A549 (cell line): ENCODE measurements around the gene UXT.

Source experiments
- BHLHE40 ChIP-seq: IDR thresholded peaks from 2 replicates; pipeline ENCODE4 v1.6.1; 2012; ENCODE audit warnings: low read depth, low read length, inconsistent platforms
- CHD4 ChIP-seq: fragments of 200-600 bp; sonication (generic); IDR thresholded peaks from 2 replicates; pipeline ENCODE4 v1.6.1; 2016; ENCODE audit warnings: antibody characterized with exemption, mild to moderate bottlenecking, borderline replicate concordance
- EP300 ChIP-seq, 2 experiments: fragments of >200 bp; sonication (Bioruptor Twin); formaldehyde crosslinking; IDR thresholded peaks; 2 replicates in 1 of 2; 3 replicates in 1 of 2; pipeline ENCODE4 v1.6.1; 2016 to 2017
- ESRRA ChIP-seq: fragments of 150-350 bp; IDR thresholded peaks from 2 replicates; pipeline ENCODE4 v1.6.1; 2014; ENCODE audit warnings: mild to moderate bottlenecking, low read length, borderline replicate concordance
- GATA3 ChIP-seq: IDR thresholded peaks from 2 replicates; pipeline ENCODE4 v1.6.1; 2012; ENCODE audit warnings: borderline replicate concordance
- HOXB13 ChIP-seq: fragments of 250-450 bp; sonication (Bioruptor Pico); IDR thresholded peaks from 2 replicates; pipeline ENCODE4 v1.5.0; 2020; ENCODE audit warnings: low read depth, mild to moderate bottlenecking, moderate library complexity
- JUN ChIP-seq, 2 experiments: fragments of >200 bp; sonication (Bioruptor Twin); formaldehyde crosslinking; IDR thresholded peaks; 2 replicates in 1 of 2; 3 replicates in 1 of 2; pipeline ENCODE4 v1.6.1; 2016 to 2017
- JUNB ChIP-seq: fragments of >200 bp; sonication (Bioruptor Twin); formaldehyde crosslinking; IDR thresholded peaks from 2 replicates; pipeline ENCODE4 v1.6.1; 2016
- NR3C1 ChIP-seq: fragments of >200 bp; sonication (Bioruptor Twin); formaldehyde crosslinking; IDR thresholded peaks from 3 replicates; pipeline ENCODE4 v1.6.1; 2017
- POLR2A ChIP-seq: IDR thresholded peaks from 2 replicates; pipeline ENCODE4 v1.6.1; 2012; ENCODE audit warnings: mild to moderate bottlenecking, low read length
- RNF2 ChIP-seq: fragments of 200-600 bp; sonication (generic); IDR thresholded peaks from 2 replicates; pipeline ENCODE4 v1.6.1; 2016; ENCODE audit warnings: low read depth, mild to moderate bottlenecking, antibody characterized with exemption, moderate library complexity, borderline replicate concordance
- TF ChIP-seq, protein P1 (sequence below): fragments of >200 bp; sonication (Bioruptor Twin); formaldehyde crosslinking; IDR thresholded peaks from 3 replicates; pipeline ENCODE4 v1.5.1; 2016
- TF ChIP-seq, protein P2 (sequence below): IDR thresholded peaks from 2 replicates; pipeline ENCODE4 v1.6.1; 2012
- TF ChIP-seq, protein P3 (sequence below): IDR thresholded peaks from 2 replicates; pipeline ENCODE4 v1.6.1; 2012

DNA sequence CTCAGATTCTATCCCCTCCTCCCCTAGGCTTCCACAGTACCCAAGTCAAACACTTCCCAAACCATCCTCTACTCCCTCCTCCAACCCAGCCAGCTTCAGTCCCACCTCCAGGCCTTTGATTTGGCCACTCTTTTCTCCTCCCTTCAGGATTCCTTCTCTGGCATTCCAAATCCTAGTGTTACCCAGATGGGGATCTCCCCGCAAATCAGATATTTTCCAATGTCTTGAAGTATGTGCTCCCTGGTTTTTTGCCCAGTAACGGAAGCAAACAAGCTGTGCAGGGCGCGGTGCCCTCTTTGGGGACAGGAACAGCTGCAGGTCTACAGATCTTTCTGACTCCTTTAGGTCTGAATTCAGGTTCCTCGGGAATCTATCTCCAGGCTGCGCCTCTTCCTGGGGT is 37.1 kb downstream of the UXT start:
- TF ChIP-seq, protein P1, sequence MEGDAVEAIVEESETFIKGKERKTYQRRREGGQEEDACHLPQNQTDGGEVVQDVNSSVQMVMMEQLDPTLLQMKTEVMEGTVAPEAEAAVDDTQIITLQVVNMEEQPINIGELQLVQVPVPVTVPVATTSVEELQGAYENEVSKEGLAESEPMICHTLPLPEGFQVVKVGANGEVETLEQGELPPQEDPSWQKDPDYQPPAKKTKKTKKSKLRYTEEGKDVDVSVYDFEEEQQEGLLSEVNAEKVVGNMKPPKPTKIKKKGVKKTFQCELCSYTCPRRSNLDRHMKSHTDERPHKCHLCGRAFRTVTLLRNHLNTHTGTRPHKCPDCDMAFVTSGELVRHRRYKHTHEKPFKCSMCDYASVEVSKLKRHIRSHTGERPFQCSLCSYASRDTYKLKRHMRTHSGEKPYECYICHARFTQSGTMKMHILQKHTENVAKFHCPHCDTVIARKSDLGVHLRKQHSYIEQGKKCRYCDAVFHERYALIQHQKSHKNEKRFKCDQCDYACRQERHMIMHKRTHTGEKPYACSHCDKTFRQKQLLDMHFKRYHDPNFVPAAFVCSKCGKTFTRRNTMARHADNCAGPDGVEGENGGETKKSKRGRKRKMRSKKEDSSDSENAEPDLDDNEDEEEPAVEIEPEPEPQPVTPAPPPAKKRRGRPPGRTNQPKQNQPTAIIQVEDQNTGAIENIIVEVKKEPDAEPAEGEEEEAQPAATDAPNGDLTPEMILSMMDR = no peak
- TF ChIP-seq JUN (IDR thresholded peaks at IDR 0.05) (no peak), NR3C1 (no peak), RNF2 (no peak), GATA3 (no peak), JUNB (no peak), BHLHE40 (no peak), POLR2A (no peak), HOXB13 (CRISPR knock-in tag) (no peak), ESRRA (no peak), EP300 (IDR thresholded peaks at IDR 0.05) (no peak), CHD4 (no peak)
- TF ChIP-seq, protein P2, sequence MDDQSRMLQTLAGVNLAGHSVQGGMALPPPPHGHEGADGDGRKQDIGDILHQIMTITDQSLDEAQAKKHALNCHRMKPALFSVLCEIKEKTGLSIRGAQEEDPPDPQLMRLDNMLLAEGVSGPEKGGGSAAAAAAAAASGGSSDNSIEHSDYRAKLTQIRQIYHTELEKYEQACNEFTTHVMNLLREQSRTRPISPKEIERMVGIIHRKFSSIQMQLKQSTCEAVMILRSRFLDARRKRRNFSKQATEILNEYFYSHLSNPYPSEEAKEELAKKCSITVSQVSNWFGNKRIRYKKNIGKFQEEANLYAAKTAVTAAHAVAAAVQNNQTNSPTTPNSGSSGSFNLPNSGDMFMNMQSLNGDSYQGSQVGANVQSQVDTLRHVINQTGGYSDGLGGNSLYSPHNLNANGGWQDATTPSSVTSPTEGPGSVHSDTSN = no peak
- TF ChIP-seq, protein P3, sequence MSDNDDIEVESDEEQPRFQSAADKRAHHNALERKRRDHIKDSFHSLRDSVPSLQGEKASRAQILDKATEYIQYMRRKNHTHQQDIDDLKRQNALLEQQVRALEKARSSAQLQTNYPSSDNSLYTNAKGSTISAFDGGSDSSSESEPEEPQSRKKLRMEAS = no peak
